NT2/D1 (cell line): ENCODE measurements around the gene ATG2A.

ENCODE experiments used
- DNase-seq: peaks from one replicate; pipeline ENCODE4 v3.0.0-alpha.2; 2011; ENCODE audit warnings: low read depth, low spot score
- H3K27me3 ChIP-seq: 2 replicates; pipeline ENCODE4 v1.6.0; 2011; ENCODE audit warnings: mild to moderate bottlenecking; ENCODE audit not compliant: insufficient read length, insufficient read depth
- H3K36me3 ChIP-seq: 2 replicates; pipeline ENCODE4 v1.6.1; 2011; ENCODE audit warnings: mild to moderate bottlenecking, low read length, mixed read lengths; ENCODE audit not compliant: insufficient read depth, insufficient read length
- H3K4me1 ChIP-seq: 2 replicates; pipeline ENCODE4 v1.5.1; 2011; ENCODE audit not compliant: insufficient read depth, insufficient read length
- H3K4me3 ChIP-seq: 2 replicates; pipeline ENCODE4 v1.5.1; 2011; ENCODE audit warnings: low read depth; ENCODE audit not compliant: insufficient read length
- H3K9ac ChIP-seq: 2 replicates; pipeline ENCODE4 v1.6.0; 2011; ENCODE audit warnings: low read depth; ENCODE audit not compliant: insufficient read length
- H3K9me3 ChIP-seq: 2 replicates; pipeline ENCODE4 v1.5.1; 2011; ENCODE audit warnings: mild to moderate bottlenecking, low read length; ENCODE audit not compliant: insufficient read depth
- SUZ12 ChIP-seq: IDR thresholded peaks from 2 replicates; pipeline ENCODE4 v1.6.1; 2011; ENCODE audit not compliant: insufficient read length, insufficient read depth; ENCODE audit errors: extremely low read depth
- YY1 ChIP-seq: IDR thresholded peaks from 2 replicates; pipeline ENCODE4 v1.6.1; 2011; ENCODE audit not compliant: insufficient read length, insufficient read depth
- ZNF274 ChIP-seq: IDR thresholded peaks from 2 replicates; pipeline ENCODE4 v1.6.1; 2011; ENCODE audit warnings: mild to moderate bottlenecking, low read depth, low read length

The ATG2A gene

DNA sequence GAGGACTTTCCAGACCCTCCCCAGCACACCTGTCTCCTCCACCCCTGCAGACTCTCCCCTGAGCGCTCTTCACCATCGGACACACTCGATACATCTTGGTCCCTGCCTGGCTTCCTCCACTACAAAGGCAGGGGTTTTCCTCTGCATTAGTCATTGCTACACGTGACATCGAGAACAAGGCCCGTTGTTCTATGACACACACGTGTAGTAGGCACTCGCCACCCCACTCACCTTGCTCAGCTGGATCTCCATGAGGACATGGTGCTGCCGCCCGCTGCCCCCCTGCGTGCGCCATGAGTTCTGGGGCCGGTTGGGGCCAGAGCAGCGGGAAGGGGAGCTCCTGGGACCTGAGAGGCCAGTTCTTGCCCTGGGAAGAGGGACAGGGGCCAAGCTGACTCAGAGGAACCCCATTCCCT is 16.7 kb downstream of the ATG2A start:
- Histone ChIP-seq H3K4me3 (no peak overlapping the region), H3K9me3 (no peaks in the 10 kb centered on the region), H3K36me3 (peaks cover 76% of the 10 kb centered on the region), H3K27me3 (no peaks in the 10 kb centered on the region), H3K9ac (no peak overlapping the region), H3K4me1 (peaks cover 3% of the 10 kb centered on the region)
- DNase-seq = no peak
- TF ChIP-seq SUZ12 = no peak
- TF ChIP-seq YY1 = no peak
- TF ChIP-seq ZNF274 = no peak

- H3K9me3 ChIP-seq = no peaks in the 10 kb centered on the region
- H3K4me3 ChIP-seq = no peak overlapping the region
- H3K4me1 ChIP-seq = peaks cover 8% of the 10 kb centered on the region
- H3K27me3 ChIP-seq = no peaks in the 10 kb centered on the region
- TF ChIP-seq ZNF274 (no peak), YY1 (no peak), SUZ12 (no peak)
- H3K9ac ChIP-seq = no peak overlapping the region
- DNase-seq = no peak
- peaks cover 78% of the 10 kb centered on the region for H3K36me3 ChIP-seq
Measured at GRCh38 chr11:64898541-64898940, 18.5 kb downstream of the ATG2A start.

- no peak overlapping the region for H3K9ac ChIP-seq
- DNase-seq = no peak
- no peaks in the 10 kb centered on the region for H3K27me3 ChIP-seq
- no peaks in the 10 kb centered on the region for H3K9me3 ChIP-seq
- TF ChIP-seq YY1 (no peak), ZNF274 (no peak), SUZ12 (no peak)
- H3K4me3 ChIP-seq = no peak overlapping the region
- H3K4me1 ChIP-seq = peaks cover 8% of the 10 kb centered on the region
- peaks cover 74% of the 10 kb centered on the region for H3K36me3 ChIP-seq
Measured at GRCh38 chr11:64898076-64898445, 18.9 kb downstream of the ATG2A start.

GRCh38 chr11:64897381-64898075 is 19.5 kb downstream of the ATG2A start:
- Histone ChIP-seq H3K4me1 (peaks cover 12% of the 10 kb centered on the region), H3K27me3 (no peaks in the 10 kb centered on the region), H3K9ac (no peak overlapping the region), H3K36me3 (peaks cover 70% of the 10 kb centered on the region), H3K9me3 (no peaks in the 10 kb centered on the region), H3K4me3 (no peak overlapping the region)
- TF ChIP-seq YY1 (no peak), ZNF274 (no peak), SUZ12 (no peak)
- DNase-seq = no peak

DNA sequence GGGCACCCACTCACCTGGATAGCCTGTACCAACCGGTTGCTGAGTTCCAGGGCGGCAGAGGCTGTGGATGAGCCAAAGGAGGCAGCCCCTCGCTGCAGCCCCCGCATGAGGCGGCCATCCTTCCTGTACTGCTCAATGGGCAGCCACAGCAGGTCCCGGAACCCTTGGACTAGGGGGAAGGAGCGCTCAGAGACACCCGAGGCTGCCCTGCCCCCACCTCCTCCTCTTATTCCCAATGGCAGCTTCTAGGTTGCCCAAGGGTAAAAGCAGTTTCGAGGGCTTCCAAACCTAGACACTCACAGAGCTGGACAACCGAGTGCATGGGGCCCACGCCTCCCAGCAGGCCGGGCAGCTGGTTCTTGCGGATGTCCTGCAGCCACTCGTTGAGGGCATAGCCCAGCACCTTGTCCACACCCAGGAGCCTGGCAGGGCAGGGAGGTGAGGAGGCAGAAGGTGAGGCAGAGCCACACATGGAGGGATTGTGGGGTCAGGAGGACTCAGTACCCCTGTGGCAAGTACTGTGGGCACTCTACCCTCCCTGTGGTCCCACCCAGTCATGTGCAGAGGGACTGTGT is 20.5 kb downstream of the ATG2A start:
- no peak for DNase-seq
- Histone ChIP-seq H3K9me3 (no peaks in the 10 kb centered on the region), H3K27me3 (no peaks in the 10 kb centered on the region), H3K36me3 (peaks cover 63% of the 10 kb centered on the region), H3K4me3 (no peak overlapping the region), H3K9ac (peak overlapping the region; percentile 25), H3K4me1 (peaks cover 12% of the 10 kb centered on the region)
- no peak for TF ChIP-seq YY1
- no peak for TF ChIP-seq SUZ12
- no peak for TF ChIP-seq ZNF274

DNA sequence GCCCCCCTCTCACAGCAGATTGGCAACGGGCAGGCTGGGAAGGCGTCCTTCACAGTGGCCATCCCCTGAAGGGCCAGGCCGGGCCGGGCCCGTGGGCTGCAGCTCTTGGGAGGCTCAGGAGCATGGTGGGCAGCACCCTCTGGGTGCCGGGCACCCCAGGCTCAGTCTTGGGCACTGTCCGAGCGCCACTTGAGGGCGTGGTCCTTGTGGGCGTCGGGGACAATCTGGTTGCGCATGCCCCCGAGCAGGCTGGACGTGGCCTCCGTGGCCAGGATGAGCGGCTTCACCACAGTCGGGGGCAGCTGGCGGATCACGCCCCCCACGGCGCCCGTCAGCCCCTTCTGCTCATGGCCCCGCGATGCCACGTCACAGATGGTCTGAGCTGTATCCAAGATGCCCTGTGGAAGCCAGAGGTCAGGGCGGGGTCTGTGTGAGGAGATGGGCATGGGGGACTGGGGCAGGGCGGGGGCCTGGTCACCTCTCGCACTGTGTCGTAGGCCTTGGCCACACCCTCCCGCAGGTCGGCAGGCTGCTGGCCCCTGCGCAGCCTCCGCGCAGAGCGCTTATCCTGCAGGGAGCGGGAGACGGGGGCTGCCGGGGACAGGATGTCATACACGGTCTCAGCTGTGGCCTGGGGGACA is 22.1 kb downstream of the ATG2A start:
- peaks cover 48% of the 10 kb centered on the region for H3K36me3 ChIP-seq
- peaks cover 20% of the 10 kb centered on the region for H3K4me1 ChIP-seq
- H3K9me3 ChIP-seq = no peaks in the 10 kb centered on the region
- no peaks in the 10 kb centered on the region for H3K27me3 ChIP-seq
- DNase-seq = no peak
- no peak overlapping the region for H3K4me3 ChIP-seq
- no peak overlapping the region for H3K9ac ChIP-seq
- TF ChIP-seq SUZ12 (no peak), ZNF274 (no peak), YY1 (no peak)

GRCh38 chr11:64894070-64894811 is 22.8 kb downstream of the ATG2A start:
- peak overlapping the region; percentile 59 for H3K9ac ChIP-seq
- peak; percentile 75 for DNase-seq
- TF ChIP-seq SUZ12 (no peak), ZNF274 (no peak), YY1 (no peak)
- H3K4me3 ChIP-seq = no peak overlapping the region
- H3K27me3 ChIP-seq = no peaks in the 10 kb centered on the region
- H3K9me3 ChIP-seq = no peaks in the 10 kb centered on the region
- peaks cover 18% of the 10 kb centered on the region for H3K4me1 ChIP-seq
- peaks cover 44% of the 10 kb centered on the region for H3K36me3 ChIP-seq
